ENCODE data around the gene SORCS3.

SORCS3 gene

GRCh38 chr10:104957178-104957841 lies 316.2 kb downstream of the SORCS3 start:
- no peak for TF ChIP-seq CTCF (conservative IDR thresholded peaks at IDR 0.05)
- no peak overlapping the region for H3K27ac ChIP-seq

- no peak for TF ChIP-seq CTCF (conservative IDR thresholded peaks at IDR 0.05)
- TF ChIP-seq ZFX (IDR thresholded peaks at IDR 0.05), result no peak
- H3K27ac ChIP-seq, result no peak overlapping the region
Measured at GRCh38 chr10:104966563-104967297, 325.6 kb downstream of the SORCS3 start.

- H3K27ac ChIP-seq, result no peak overlapping the region
- TF ChIP-seq CTCF (conservative IDR thresholded peaks at IDR 0.05) (no peak), ZFX (IDR thresholded peaks at IDR 0.05) (no peak)
Measured at GRCh38 chr10:104980368-104980767, 339.3 kb downstream of the SORCS3 start.

- TF ChIP-seq ZFX (IDR thresholded peaks at IDR 0.05) (no peak), CTCF (conservative IDR thresholded peaks at IDR 0.05) (no peak)
- H3K27ac ChIP-seq, result no peak overlapping the region
Measured at GRCh38 chr10:104981995-104982394, 340.9 kb downstream of the SORCS3 start.

- TF ChIP-seq CTCF (conservative IDR thresholded peaks at IDR 0.05) (no peak), ZFX (IDR thresholded peaks at IDR 0.05) (no peak)
Measured at GRCh38 chr10:104988686-104989085, 347.6 kb downstream of the SORCS3 start.

GRCh38 chr10:104989880-104990279 lies 348.8 kb downstream of the SORCS3 start:
- H3K27ac ChIP-seq, result no peak overlapping the region
- no peak for TF ChIP-seq CTCF (conservative IDR thresholded peaks at IDR 0.05)
- no peak for TF ChIP-seq ZFX (IDR thresholded peaks at IDR 0.05)

More at GRCh38 chr10:104988686-104989085, 347.6 kb downstream of the SORCS3 start:
- no peak overlapping the region for H3K27ac ChIP-seq

GRCh38 chr10:104993085-104993484 lies 352.0 kb downstream of the SORCS3 start:
- TF ChIP-seq ZFX (IDR thresholded peaks at IDR 0.05) (no peak), CTCF (conservative IDR thresholded peaks at IDR 0.05) (no peak)

More at GRCh38 chr10:104993085-104993484, 352.0 kb downstream of the SORCS3 start:
- no peak overlapping the region for H3K27ac ChIP-seq

Data from C4-2B (cell line).